GM23338 (cell line): ENCODE measurements around the gene KRTAP10-6. TPM values are rescaled to one million over a fixed set of nuclear protein-coding genes. Genes with fewer than 3 reads are reported as not detected.
"Not testable (repeated sequence)": the region's sequence is repeated elsewhere in the genome, so short reads cannot be mapped to it uniquely, and the experiment has no call there.

Experiments
- ATAC-seq: fragments of 200-7000 bp; cut with Tn5 transposase; 3 replicates; pipeline ENCODE4 v1.9.1; 2020
- DNase-seq: peaks from one replicate; pipeline ENCODE4 v3.0.0-alpha.2; 2015; ENCODE audit warnings: low spot score
- H2AFZ ChIP-seq: fragments of 200-600 bp; sonication (generic); 2 replicates; pipeline ENCODE4 v1.8.0; 2016; ENCODE audit warnings: antibody characterized with exemption, mild to moderate bottlenecking, moderate library complexity
- H3F3A ChIP-seq: fragments of 200-600 bp; sonication (generic); replicated peaks from 2 replicates; pipeline ENCODE4 v1.8.0; 2017; ENCODE audit warnings: antibody characterized with exemption, mixed run types, low read depth
- H3K27ac ChIP-seq: fragments of 200-600 bp; sonication (generic); 2 replicates; pipeline ENCODE4 v1.6.1; 2016; ENCODE audit warnings: low read depth
- H3K27me3 ChIP-seq: fragments of 200-600 bp; sonication (generic); 2 replicates; pipeline ENCODE4 v1.8.0; 2016; ENCODE audit warnings: mild to moderate bottlenecking, mixed run types, moderate library complexity; ENCODE audit not compliant: insufficient read depth
- H3K36me3 ChIP-seq: fragments of 200-600 bp; sonication (generic); 2 replicates; pipeline ENCODE4 v1.8.0; 2016; ENCODE audit warnings: mild to moderate bottlenecking; ENCODE audit not compliant: insufficient read depth
- H3K4me1 ChIP-seq: fragments of 200-600 bp; sonication (generic); 2 replicates; pipeline ENCODE4 v1.8.0; 2016; ENCODE audit warnings: mild to moderate bottlenecking, moderate library complexity; ENCODE audit not compliant: insufficient read depth
- H3K4me2 ChIP-seq: fragments of 200-600 bp; sonication (generic); 2 replicates; pipeline ENCODE4 v1.7.1; 2017; ENCODE audit warnings: mixed run types
- H3K4me3 ChIP-seq: fragments of 200-600 bp; sonication (generic); 2 replicates; pipeline ENCODE4 v1.6.1; 2016; ENCODE audit warnings: mixed run types
- H3K79me2 ChIP-seq: fragments of 200-600 bp; sonication (generic); replicated peaks from 2 replicates; pipeline ENCODE4 v1.8.0; 2017; ENCODE audit warnings: mild to moderate bottlenecking; ENCODE audit not compliant: insufficient read depth
- H3K9me2 ChIP-seq: fragments of 200-600 bp; sonication (generic); 2 replicates; pipeline ENCODE4 v1.8.0; 2017; ENCODE audit not compliant: insufficient read depth
- H4K20me1 ChIP-seq: fragments of 200-600 bp; sonication (generic); replicated peaks from 2 replicates; pipeline ENCODE4 v1.8.0; 2017; ENCODE audit warnings: mild to moderate bottlenecking; ENCODE audit not compliant: insufficient read depth
- H3K27ac Mint-ChIP-seq: 2 replicates; pipeline ENCODE4 v1.8.0; 2020; ENCODE audit warnings: inconsistent platforms, mild to moderate bottlenecking, moderate library complexity, mixed read lengths
- H3K27me3 Mint-ChIP-seq: 3 replicates; pipeline ENCODE4 v1.8.0; 2022; ENCODE audit warnings: low read depth, mild to moderate bottlenecking, moderate library complexity, mixed read lengths, inconsistent platforms; ENCODE audit not compliant: insufficient read depth, poor library complexity
- H3K36me3 Mint-ChIP-seq: 3 replicates; pipeline ENCODE4 v1.8.0; 2021; ENCODE audit warnings: low read depth, mild to moderate bottlenecking, inconsistent platforms, moderate library complexity, mixed read lengths
- H3K4me1 Mint-ChIP-seq: 3 replicates; pipeline ENCODE4 v1.8.0; 2020; ENCODE audit warnings: mild to moderate bottlenecking, inconsistent platforms, mixed read lengths
- H3K4me3 Mint-ChIP-seq: 3 replicates; pipeline ENCODE4 v1.8.0; 2021; ENCODE audit warnings: moderate library complexity, mild to moderate bottlenecking, inconsistent platforms, mixed read lengths
- H3K9me3 Mint-ChIP-seq: 3 replicates; pipeline ENCODE4 v1.8.0; 2020; ENCODE audit warnings: moderate library complexity, mild to moderate bottlenecking, inconsistent platforms, mixed read lengths
- CREB1 ChIP-seq: fragments of 250-450 bp; sonication (Bioruptor Pico); IDR thresholded peaks from 2 replicates; pipeline ENCODE4 v1.5.0; 2020; ENCODE audit warnings: low read depth, mild to moderate bottlenecking, moderate library complexity
- EZH2 ChIP-seq: fragments of 200-600 bp; sonication (generic); IDR thresholded peaks from one replicate; pipeline ENCODE4 v1.8.0; 2017; ENCODE audit warnings: antibody characterized with exemption, mild to moderate bottlenecking, low read depth; ENCODE audit not compliant: unreplicated experiment
- EZH2phosphoT487 ChIP-seq: fragments of 200-600 bp; sonication (generic); IDR thresholded peaks from one replicate; pipeline ENCODE4 v1.8.1; 2018; ENCODE audit warnings: antibody characterized with exemption; ENCODE audit not compliant: unreplicated experiment
- JUNB ChIP-seq: IDR thresholded peaks from one replicate; pipeline ENCODE4 v1.6.1; 2016; ENCODE audit warnings: antibody characterized with exemption; ENCODE audit not compliant: unreplicated experiment
- NANOG ChIP-seq: IDR thresholded peaks from 2 replicates; pipeline ENCODE4 v1.6.1; 2016; ENCODE audit warnings: antibody characterized with exemption, borderline replicate concordance
- POLR2AphosphoS5 ChIP-seq: IDR thresholded peaks from 2 replicates; pipeline ENCODE4 v1.6.1; 2016; ENCODE audit warnings: antibody characterized with exemption, low read depth
- STAT1 ChIP-seq: IDR thresholded peaks from one replicate; pipeline ENCODE4 v1.6.1; 2016; ENCODE audit warnings: antibody characterized with exemption; ENCODE audit not compliant: unreplicated experiment
- polyA plus RNA-seq: library from polyadenylated mRNA; unstranded; fragments of >200 nt; fragmentation: Nextera tagmentation; extraction: Ambion mirVana; gene quantifications from 2 replicates; pipeline ENCODE4 v1.2.1, GENCODE V29; 2016
- total RNA-seq: library from RNA; depleted of rRNA; stranded (reverse); fragments of >200 nt; shearing (Covaris generic); gene quantifications from 2 replicates; pipeline ENCODE4 v1.2.3, GENCODE V29; 2014
- TF ChIP-seq, protein P1 (sequence below): IDR thresholded peaks from one replicate; pipeline ENCODE4 v1.6.1; 2018; ENCODE audit warnings: antibody characterized with exemption; ENCODE audit not compliant: unreplicated experiment
- TF ChIP-seq, protein P2 (sequence below): IDR thresholded peaks from 2 replicates; pipeline ENCODE4 v1.6.1; 2016; ENCODE audit warnings: antibody characterized with exemption

Gene KRTAP10-6
- total and polyA plus RNA-seq, 2 experiments from 2014 or later: not detected

DNA sequence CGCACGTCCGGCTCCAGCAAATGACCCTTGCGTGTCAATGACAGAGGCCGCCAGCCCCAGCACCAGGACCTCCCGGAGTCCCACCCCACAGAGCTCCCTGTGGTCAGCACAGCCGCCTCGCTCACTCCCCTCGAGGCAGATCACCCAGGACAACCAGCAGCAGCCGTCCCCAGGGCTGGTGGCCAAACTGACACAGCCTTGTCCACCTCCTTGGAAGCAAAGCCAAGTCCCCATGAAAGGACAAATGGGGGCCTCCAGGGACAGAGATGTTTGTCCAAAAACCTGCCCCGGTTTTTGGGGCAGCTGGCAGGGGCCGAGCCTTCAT, 47.0 kb upstream of the KRTAP10-6 start:
- no peak overlapping the region for H3K27ac ChIP-seq
- ATAC-seq: no peak
- Mint-ChIP-seq H3K4me3 (no peak overlapping the region), H3K9me3 (peaks cover 20% of the 10 kb centered on the region; the same call in 2 of the 3 replicates), H3K27ac (no peak overlapping the region), H3K27me3 (peaks cover 10% of the 10 kb centered on the region), H3K4me1 (peaks cover 3% of the 10 kb centered on the region; the same call in 2 of the 3 replicates), H3K36me3 (no peaks in the 10 kb centered on the region; the same call in 2 of the 3 replicates)
- H4K20me1 ChIP-seq: no peaks in the 10 kb centered on the region
- H3K27me3 ChIP-seq: no peaks in the 10 kb centered on the region
- H3F3A ChIP-seq: no peaks in the 10 kb centered on the region
- no peak overlapping the region for H3K4me3 ChIP-seq
- H3K79me2 ChIP-seq: no peaks in the 10 kb centered on the region
- H3K4me1 ChIP-seq: no peaks in the 10 kb centered on the region
- H3K9me2 ChIP-seq: no peaks in the 10 kb centered on the region
- no peak overlapping the region for H2AFZ ChIP-seq
- TF ChIP-seq POLR2AphosphoS5: no peak
- no peak for TF ChIP-seq CREB1
- TF ChIP-seq STAT1: no peak
- TF ChIP-seq EZH2: no peak
- no peak for TF ChIP-seq EZH2phosphoT487
- TF ChIP-seq, protein P1, sequence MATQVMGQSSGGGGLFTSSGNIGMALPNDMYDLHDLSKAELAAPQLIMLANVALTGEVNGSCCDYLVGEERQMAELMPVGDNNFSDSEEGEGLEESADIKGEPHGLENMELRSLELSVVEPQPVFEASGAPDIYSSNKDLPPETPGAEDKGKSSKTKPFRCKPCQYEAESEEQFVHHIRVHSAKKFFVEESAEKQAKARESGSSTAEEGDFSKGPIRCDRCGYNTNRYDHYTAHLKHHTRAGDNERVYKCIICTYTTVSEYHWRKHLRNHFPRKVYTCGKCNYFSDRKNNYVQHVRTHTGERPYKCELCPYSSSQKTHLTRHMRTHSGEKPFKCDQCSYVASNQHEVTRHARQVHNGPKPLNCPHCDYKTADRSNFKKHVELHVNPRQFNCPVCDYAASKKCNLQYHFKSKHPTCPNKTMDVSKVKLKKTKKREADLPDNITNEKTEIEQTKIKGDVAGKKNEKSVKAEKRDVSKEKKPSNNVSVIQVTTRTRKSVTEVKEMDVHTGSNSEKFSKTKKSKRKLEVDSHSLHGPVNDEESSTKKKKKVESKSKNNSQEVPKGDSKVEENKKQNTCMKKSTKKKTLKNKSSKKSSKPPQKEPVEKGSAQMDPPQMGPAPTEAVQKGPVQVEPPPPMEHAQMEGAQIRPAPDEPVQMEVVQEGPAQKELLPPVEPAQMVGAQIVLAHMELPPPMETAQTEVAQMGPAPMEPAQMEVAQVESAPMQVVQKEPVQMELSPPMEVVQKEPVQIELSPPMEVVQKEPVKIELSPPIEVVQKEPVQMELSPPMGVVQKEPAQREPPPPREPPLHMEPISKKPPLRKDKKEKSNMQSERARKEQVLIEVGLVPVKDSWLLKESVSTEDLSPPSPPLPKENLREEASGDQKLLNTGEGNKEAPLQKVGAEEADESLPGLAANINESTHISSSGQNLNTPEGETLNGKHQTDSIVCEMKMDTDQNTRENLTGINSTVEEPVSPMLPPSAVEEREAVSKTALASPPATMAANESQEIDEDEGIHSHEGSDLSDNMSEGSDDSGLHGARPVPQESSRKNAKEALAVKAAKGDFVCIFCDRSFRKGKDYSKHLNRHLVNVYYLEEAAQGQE: no peak
- TF ChIP-seq JUNB: no peak
- no peak for TF ChIP-seq NANOG
- TF ChIP-seq, protein P2, sequence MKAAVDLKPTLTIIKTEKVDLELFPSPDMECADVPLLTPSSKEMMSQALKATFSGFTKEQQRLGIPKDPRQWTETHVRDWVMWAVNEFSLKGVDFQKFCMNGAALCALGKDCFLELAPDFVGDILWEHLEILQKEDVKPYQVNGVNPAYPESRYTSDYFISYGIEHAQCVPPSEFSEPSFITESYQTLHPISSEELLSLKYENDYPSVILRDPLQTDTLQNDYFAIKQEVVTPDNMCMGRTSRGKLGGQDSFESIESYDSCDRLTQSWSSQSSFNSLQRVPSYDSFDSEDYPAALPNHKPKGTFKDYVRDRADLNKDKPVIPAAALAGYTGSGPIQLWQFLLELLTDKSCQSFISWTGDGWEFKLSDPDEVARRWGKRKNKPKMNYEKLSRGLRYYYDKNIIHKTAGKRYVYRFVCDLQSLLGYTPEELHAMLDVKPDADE: no peak
- no peaks in the 10 kb centered on the region for H3K36me3 ChIP-seq
- no peak overlapping the region for H3K4me2 ChIP-seq
- DNase-seq: no peak

DNA sequence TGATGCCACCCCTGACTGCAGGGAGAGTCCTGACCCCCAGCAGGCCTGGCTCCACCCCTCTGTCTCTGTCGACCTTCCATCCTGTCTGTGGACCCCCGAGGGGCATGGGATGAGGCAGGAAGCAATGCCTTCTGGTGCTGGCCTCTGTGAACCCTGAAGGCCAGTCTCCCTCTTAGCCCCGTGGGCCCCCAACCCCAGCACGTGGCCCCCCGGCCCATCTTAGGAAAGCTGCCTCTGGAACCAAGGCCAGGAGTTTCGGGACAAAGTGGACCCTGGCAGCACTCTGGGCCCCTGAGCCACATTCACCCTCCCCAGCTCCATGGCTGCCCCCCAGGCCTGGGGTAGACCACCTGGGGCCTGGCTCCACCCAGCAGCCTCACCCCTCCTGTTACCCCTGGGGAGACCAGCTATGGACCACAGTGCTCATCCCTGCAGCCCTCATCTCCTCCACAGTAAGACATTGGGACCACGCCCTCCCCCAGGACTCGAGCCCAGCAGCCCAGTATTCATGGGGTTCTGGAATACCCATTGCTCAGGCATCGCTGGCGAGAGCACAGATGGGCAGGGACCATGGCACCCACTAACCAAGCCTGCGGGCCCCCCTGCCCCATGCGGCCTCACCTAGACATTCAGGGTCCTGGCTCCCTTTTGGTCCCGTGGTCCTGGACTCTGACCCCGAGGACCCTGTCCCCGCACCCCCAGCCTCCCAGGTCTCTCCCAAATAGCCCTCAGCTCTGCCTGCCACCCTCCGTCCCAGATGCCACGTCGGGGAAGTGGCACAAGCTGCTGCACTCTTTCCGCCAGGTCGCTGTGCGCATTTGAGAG, 46.4 kb upstream of the KRTAP10-6 start:
- H3K4me2 ChIP-seq, DNase-seq, H2AFZ ChIP-seq, H3K27me3 ChIP-seq, H3K36me3 ChIP-seq, H3K27me3 Mint-ChIP-seq, H3K27ac Mint-ChIP-seq, H4K20me1 ChIP-seq, H3K79me2 ChIP-seq, H3K9me2 ChIP-seq, H3F3A ChIP-seq, H3K4me1 Mint-ChIP-seq, ATAC-seq, H3K4me3 Mint-ChIP-seq, H3K4me1 ChIP-seq, H3K27ac ChIP-seq, H3K36me3 Mint-ChIP-seq, H3K4me3 ChIP-seq: not testable (repeated sequence)
- peaks cover 16% of the 10 kb centered on the region; the same call in 2 of the 3 replicates for H3K9me3 Mint-ChIP-seq

DNA sequence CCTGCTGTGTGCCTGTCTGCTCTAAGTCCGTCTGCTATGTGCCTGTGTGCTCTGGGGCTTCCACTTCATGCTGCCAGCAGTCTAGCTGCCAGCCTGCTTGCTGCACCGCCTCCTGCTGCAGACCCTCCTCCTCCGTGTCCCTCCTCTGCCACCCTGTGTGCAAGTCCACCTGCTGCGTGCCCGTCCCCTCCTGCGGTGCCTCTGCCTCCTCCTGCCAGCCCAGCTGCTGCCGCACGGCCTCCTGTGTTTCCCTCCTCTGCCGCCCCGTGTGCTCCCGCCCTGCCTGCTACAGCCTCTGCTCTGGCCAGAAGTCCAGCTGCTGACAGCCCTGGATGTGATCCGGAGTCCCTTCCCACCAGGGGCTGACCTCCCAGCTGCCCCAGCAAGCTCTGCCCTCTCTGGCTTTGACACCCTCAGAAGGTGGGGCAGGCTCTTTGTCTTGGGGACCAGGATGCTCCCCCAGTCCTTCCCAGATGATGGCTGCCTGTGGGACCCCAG, 45.6 kb upstream of the KRTAP10-6 start:
- H3K36me3 ChIP-seq, H3K36me3 Mint-ChIP-seq, H3K9me2 ChIP-seq, H3K4me3 ChIP-seq, H3K27ac ChIP-seq, H3K27ac Mint-ChIP-seq, H3F3A ChIP-seq, H2AFZ ChIP-seq, H3K27me3 Mint-ChIP-seq, H3K4me1 Mint-ChIP-seq, H4K20me1 ChIP-seq, H3K27me3 ChIP-seq, H3K4me2 ChIP-seq, H3K79me2 ChIP-seq, DNase-seq, H3K4me1 ChIP-seq, H3K4me3 Mint-ChIP-seq, ATAC-seq: not testable (repeated sequence)
- H3K9me3 Mint-ChIP-seq: peaks cover 16% of the 10 kb centered on the region; the same call in 2 of the 3 replicates
